NCI-H146 treated with DMSO at 0.1 percent for 48 hours (cell line): ENCODE measurements around the gene SMPDL3B.

Experiments
- DNase-seq: peaks from one replicate; lab custom pipeline; 2025; ENCODE audit not compliant: unreplicated experiment; lab: John Stamatoyannopoulos, UW

The SMPDL3B gene, protein sequence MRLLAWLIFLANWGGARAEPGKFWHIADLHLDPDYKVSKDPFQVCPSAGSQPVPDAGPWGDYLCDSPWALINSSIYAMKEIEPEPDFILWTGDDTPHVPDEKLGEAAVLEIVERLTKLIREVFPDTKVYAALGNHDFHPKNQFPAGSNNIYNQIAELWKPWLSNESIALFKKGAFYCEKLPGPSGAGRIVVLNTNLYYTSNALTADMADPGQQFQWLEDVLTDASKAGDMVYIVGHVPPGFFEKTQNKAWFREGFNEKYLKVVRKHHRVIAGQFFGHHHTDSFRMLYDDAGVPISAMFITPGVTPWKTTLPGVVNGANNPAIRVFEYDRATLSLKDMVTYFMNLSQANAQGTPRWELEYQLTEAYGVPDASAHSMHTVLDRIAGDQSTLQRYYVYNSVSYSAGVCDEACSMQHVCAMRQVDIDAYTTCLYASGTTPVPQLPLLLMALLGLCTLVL

DNA sequence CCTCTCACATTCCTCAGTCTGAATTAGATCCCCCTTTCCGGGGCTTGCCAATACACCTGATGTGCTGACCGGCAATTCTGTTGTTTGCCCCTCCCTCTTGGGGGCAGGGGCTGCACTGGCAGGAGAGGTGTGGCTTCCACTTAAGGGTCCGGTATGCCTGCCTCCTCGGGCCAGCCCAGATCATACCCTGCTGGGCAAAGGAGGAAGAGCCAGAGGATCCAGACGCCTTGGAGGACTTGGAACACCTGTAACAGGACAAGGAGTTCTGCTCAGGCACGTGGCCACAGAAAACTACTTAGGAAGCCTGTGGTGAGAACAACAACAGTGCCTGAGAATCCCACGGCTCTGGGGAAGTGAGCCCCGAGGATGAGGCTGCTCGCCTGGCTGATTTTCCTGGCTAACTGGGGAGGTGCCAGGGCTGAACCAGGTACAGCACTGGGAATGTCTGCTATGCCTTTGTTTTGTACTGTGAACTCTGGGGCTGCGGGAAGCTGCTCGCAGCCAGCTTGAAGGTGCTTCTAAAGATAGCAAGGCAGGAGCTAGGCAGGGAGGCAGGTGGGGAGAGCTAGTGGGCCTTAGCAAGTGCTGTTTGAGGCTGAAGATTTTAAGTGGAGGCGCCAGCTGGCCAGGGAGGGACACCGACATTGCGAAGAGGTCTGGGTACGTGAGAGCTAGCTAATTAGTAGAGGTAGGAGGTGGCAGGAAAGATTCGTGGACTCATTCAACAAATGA is at the start of gene SMPDL3B:
SMPDL3B (plus strand) TSS at position 183 of the 732 bp plus-strand sequence; CDS start at position 367, 184 bp downstream.
- DNase-seq, result peak; percentile 13

DNA sequence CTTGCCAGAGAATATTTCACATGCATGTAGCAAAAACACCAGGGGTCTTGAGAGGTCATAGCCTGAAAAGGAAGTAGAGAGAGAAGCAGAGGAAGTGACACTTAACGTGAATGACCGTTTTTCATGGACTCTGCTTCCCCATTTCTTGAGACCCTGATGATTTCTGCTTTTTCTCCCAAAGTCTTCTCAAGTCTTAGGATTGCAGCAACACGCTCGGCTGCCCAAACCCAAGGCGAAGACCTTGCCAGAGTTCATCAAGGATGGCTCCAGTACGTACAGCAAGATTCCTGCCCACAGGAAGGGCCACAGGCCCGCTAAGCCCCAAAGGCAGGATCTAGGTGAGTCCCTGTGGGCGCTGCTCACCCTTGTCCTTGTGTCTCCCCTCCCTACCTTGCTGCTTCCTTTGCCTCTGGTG is 49.7 kb upstream of the SMPDL3B start:
- no peak for DNase-seq

GRCh38 chr1:27885621-27886352 is 49.0 kb upstream of the SMPDL3B start:
- no peak for DNase-seq

- DNase-seq, result no peak
Measured at GRCh38 chr1:27886353-27886679, 48.5 kb upstream of the SMPDL3B start.

DNA sequence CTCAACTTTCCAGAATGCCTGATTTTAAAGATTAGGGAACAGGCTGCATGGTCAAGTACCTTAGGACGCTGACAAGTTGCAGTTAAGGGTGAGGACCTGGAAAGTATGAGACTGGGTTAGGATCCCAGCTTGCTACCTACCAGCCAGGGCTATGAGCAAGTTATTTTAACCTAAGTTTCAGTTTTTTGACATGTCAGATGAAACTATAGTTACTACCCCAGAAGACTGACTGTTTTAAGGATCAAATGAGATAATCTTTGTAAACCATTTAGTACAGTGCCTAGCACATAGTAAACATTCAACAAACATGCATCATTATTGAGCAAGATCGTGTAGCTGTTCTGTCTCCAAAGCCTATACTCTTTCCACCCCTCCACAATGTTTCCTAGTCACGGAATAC is 48.1 kb upstream of the SMPDL3B start:
- no peak for DNase-seq

- DNase-seq, result no peak
Measured at GRCh38 chr1:27887215-27888021, 47.4 kb upstream of the SMPDL3B start.

DNA sequence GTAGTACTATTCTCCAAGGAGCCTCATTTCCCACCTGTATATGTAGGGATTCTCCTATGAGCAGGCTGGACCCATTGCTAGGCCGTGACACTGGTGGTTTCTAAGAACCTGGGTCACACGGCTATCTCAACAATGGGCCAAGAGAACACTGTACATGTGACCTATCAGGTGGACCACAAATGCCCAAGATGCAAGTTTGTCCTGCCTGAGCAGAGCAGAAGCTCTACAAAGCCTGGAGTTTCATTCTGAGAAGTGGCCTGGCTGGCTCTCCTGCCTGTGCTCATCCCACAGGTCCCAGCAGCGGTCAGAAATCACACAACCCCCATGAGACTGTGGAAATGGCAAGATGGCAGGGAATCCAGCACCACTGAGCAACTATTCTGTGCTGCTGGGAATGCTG is 45.3 kb upstream of the SMPDL3B start:
- no peak for DNase-seq

GRCh38 chr1:27891196-27891889 is 43.5 kb upstream of the SMPDL3B start:
- DNase-seq, result no peak

GRCh38 chr1:27894521-27894920 is 40.3 kb upstream of the SMPDL3B start:
- DNase-seq, result no peak

DNA sequence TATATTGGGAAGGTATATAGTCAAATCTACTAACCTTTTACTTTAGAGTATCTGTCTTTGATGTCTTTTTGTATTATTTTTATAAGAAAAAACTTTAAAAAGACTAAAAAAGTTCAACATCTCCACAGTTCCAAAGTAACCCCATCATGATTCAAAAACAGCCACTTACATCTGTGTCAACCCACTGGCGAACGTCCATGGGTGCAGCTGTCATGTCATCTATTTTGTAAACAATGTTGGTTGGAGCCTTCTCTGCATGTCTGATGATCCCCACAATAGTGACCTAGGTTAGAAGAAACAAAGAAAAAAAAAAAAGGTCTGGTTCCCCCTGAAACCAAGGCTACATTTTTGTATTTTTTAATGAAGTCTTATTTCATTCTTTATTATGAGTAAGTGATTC is 28.0 kb upstream of the SMPDL3B start:
- DNase-seq, result no peak

DNA sequence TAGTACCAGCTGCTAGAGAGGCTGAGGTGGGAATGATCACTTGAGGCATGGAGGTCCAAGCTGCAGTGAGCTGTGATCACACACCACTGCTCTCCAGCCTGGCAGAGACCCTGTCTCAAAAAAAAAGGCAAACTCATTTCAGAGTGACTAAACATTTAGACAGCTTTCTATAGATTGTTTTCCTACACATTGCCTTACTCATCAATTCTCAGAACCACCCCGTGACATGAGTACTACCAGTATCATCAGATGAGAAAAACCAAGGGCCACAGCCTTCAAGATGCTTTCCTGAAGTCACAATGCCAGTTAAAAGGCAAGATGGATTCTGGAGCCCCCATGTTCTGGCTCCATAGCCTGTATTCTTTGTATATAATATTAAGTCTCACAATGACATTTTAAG is 22.4 kb upstream of the SMPDL3B start:
- DNase-seq, result no peak

- no peak for DNase-seq
Measured at GRCh38 chr1:27915082-27915575, 19.7 kb upstream of the SMPDL3B start.

- no peak for DNase-seq
Measured at GRCh38 chr1:27922272-27922671, 12.5 kb upstream of the SMPDL3B start.

DNA sequence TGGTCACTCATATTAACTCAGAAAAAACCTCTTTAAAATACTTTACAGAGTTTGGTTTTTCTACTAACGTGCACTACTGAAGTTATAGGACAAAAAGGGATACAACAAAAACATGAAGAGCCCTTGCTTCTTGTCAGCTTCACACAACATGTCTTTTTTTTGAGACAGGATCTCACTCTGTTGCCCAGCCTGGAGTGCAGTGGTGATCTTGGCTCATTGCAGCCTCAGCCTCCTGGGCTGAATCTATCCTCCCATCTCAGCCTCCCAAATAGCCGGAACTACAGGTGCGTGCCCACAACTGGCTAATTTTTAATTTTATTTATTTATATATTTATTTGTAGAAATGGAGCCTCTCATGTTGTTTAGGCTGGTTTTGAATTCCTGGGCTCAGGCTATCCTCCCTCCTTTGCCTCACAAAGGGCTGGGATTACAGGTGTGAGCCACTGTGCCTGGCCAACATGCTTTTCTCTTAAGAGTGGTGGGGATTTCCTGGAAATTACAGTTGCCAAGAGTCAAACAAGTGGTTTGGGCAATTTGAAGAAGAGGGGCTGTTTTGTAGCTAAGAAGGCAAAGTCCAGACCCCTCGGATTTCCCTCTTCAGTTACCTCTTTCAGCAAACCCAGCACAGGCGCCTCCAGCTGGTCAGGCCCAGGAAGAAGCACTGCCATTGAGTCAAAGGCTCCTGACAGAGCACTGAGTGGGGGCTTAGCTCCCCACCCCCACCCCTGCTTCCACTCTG is 6.4 kb upstream of the SMPDL3B start:
- no peak for DNase-seq

GRCh38 chr1:27931184-27931583 is 3.6 kb upstream of the SMPDL3B start:
- no peak for DNase-seq

- DNase-seq, result no peak
Measured at GRCh38 chr1:27931759-27932158, 3.0 kb upstream of the SMPDL3B start.

DNA sequence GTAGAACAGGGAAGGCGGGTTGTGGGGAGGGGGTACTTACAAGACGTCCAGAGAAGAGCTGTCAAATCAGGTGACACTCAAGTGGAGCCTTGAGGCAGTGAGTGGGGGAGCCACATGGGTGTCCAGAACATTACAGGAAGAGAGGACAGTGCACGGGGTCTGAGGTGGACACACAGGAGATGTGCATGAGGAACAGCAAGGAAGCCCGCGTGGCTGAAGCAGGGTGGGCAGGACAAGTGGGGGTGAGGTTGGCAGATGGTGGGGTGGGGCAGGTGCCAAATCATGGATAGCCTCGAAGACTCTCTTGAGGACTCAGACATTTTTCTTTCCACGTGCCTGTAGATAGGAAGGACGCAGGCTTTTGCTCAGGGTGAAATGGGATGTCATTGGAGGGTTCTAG is 921 bp downstream of the SMPDL3B start:
- no peak for DNase-seq

GRCh38 chr1:27936370-27936769 is 1.6 kb downstream of the SMPDL3B start:
- DNase-seq, result no peak

GRCh38 chr1:27937524-27937836 is 2.7 kb downstream of the SMPDL3B start:
- DNase-seq, result no peak

DNA sequence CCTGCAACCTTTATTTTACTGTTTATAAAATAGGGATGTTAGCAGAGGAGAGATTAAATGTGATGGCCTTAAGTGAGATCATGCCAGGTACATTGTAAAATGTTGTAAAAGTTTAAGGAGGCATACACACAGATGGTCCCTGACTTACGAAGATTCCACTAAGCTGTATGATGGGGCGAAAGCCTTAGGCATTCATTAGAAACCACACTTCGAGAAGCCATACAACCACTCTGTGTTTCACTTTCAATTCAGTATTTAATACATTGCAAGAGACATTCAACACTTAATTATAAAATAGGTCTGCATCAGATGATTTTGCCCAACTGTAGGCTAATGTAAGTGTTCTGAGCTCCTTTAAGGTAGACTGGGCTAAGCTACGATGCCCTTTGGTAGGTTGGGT is 3.7 kb downstream of the SMPDL3B start:
- DNase-seq, result no peak
